HFFc6 (cell line): ENCODE measurements around the gene OR1S2. TPM values are rescaled to one million over a fixed set of nuclear protein-coding genes. Genes with fewer than 3 reads are reported as not detected.

Experiments used
- DNase-seq: peaks from one replicate; pipeline ENCODE4 v3.0.0-alpha.2; 2018
- H3K27ac Mint-ChIP-seq: 2 replicates; pipeline ENCODE4 v1.8.0; 2020; ENCODE audit warnings: mild to moderate bottlenecking, mixed read lengths
- H3K27me3 Mint-ChIP-seq: 2 replicates; pipeline ENCODE4 v1.8.0; 2021; ENCODE audit warnings: mild to moderate bottlenecking, moderate library complexity, mixed read lengths; ENCODE audit not compliant: insufficient read depth
- H3K36me3 Mint-ChIP-seq: 2 replicates; pipeline ENCODE4 v1.8.0; 2021; ENCODE audit warnings: low read depth, mixed read lengths
- H3K4me1 Mint-ChIP-seq: 2 replicates; pipeline ENCODE4 v1.8.0; 2020; ENCODE audit warnings: low read depth, mixed read lengths
- H3K4me3 Mint-ChIP-seq: 2 replicates; pipeline ENCODE4 v1.8.0; 2020; ENCODE audit warnings: mild to moderate bottlenecking, moderate library complexity, mixed read lengths
- H3K9me3 Mint-ChIP-seq: 2 replicates; pipeline ENCODE4 v1.8.0; 2020; ENCODE audit warnings: mild to moderate bottlenecking, mixed read lengths
- total RNA-seq, 6 experiments: library from RNA; stranded (reverse); fragmentation: NEBNext Ultra II Directional; extraction: Animal tissue kit (Norgen Biotek cat#: 25700); gene quantifications; 2 replicates in 1 of 6; 3 replicates in 5 of 6; pipeline ENCODE4 v1.2.3, GENCODE V29; 2021
- TF ChIP-seq, protein P1 (sequence below): fragments of 200-600 bp; sonication (generic); IDR thresholded peaks from 2 replicates; pipeline ENCODE4 v1.5.0; 2021; ENCODE audit warnings: antibody characterized with exemption, mild to moderate bottlenecking

Gene OR1S2
- total RNA-seq, 6 experiments from 2014 or later: not detected

DNA sequence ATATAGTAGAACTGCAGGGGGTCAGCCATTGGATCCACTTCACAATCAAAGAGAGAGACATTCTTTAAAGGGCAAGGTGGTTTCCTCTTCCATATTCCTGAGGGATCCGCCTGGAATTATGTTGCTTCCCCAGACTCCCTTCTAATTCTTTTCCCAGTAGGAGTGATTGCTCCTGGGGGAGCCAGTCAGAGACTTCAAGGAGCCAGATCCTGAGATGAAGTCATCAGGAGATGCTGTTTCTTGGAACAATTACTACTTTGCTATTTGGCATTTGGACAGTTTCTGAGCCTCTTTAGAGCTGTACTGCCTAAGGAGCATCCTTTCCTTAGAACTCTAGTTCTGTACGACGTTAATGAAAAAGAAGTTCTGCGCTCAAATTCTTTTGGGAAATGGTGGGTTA, 17.0 kb downstream of the OR1S2 start:
- no peak for DNase-seq
- TF ChIP-seq, protein P1, sequence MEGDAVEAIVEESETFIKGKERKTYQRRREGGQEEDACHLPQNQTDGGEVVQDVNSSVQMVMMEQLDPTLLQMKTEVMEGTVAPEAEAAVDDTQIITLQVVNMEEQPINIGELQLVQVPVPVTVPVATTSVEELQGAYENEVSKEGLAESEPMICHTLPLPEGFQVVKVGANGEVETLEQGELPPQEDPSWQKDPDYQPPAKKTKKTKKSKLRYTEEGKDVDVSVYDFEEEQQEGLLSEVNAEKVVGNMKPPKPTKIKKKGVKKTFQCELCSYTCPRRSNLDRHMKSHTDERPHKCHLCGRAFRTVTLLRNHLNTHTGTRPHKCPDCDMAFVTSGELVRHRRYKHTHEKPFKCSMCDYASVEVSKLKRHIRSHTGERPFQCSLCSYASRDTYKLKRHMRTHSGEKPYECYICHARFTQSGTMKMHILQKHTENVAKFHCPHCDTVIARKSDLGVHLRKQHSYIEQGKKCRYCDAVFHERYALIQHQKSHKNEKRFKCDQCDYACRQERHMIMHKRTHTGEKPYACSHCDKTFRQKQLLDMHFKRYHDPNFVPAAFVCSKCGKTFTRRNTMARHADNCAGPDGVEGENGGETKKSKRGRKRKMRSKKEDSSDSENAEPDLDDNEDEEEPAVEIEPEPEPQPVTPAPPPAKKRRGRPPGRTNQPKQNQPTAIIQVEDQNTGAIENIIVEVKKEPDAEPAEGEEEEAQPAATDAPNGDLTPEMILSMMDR: no peak
- H3K4me1 Mint-ChIP-seq: no peaks in the 10 kb centered on the region

DNA sequence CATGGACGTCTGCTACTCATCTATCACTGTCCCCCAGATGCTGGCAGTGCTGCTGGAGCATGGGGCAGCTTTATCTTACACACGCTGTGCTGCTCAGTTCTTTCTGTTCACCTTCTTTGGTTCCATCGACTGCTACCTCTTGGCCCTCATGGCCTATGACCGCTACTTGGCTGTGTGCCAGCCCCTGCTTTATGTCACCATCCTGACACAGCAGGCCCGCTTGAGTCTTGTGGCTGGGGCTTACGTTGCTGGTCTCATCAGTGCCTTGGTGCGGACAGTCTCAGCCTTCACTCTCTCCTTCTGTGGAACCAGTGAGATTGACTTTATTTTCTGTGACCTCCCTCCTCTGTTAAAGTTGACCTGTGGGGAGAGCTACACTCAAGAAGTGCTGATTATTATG, 24.3 kb downstream of the OR1S2 start:
- Mint-ChIP-seq H3K4me3 (no peak overlapping the region), H3K27ac (no peak overlapping the region), H3K9me3 (no peaks in the 10 kb centered on the region), H3K4me1 (no peaks in the 10 kb centered on the region), H3K27me3 (peaks cover 9% of the 10 kb centered on the region), H3K36me3 (no peaks in the 10 kb centered on the region)
- DNase-seq: no peak
- TF ChIP-seq, protein P1: no peak

More for the DNA sequence above, 17.0 kb downstream of the OR1S2 start:
- Mint-ChIP-seq H3K9me3 (no peaks in the 10 kb centered on the region), H3K4me3 (no peak overlapping the region), H3K27me3 (peaks cover 11% of the 10 kb centered on the region), H3K27ac (no peak overlapping the region), H3K36me3 (no peaks in the 10 kb centered on the region)

DNA sequence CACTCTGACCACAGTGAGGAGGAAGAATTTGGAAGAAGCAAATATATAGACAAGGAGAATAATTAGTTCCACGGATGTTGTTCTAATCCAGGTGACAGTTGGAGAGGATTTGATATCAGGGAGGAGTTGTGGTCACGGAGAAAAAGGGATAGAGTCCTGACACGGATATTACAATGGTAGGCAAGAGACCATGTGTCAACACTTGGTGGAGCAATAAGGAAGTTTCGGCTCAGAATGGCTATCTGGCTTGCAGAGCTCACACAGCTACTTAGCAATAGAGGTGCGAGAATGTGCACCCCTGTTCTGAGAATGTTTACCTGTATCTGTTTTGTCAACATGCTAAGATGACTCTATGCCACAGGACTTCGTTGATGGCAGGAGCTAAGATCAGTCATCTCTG, 25.5 kb downstream of the OR1S2 start:
- TF ChIP-seq, protein P1: no peak
- Mint-ChIP-seq H3K4me1 (no peaks in the 10 kb centered on the region), H3K27me3 (peaks cover 8% of the 10 kb centered on the region), H3K4me3 (no peak overlapping the region), H3K27ac (no peak overlapping the region), H3K36me3 (no peaks in the 10 kb centered on the region), H3K9me3 (no peaks in the 10 kb centered on the region)
- no peak for DNase-seq

DNA sequence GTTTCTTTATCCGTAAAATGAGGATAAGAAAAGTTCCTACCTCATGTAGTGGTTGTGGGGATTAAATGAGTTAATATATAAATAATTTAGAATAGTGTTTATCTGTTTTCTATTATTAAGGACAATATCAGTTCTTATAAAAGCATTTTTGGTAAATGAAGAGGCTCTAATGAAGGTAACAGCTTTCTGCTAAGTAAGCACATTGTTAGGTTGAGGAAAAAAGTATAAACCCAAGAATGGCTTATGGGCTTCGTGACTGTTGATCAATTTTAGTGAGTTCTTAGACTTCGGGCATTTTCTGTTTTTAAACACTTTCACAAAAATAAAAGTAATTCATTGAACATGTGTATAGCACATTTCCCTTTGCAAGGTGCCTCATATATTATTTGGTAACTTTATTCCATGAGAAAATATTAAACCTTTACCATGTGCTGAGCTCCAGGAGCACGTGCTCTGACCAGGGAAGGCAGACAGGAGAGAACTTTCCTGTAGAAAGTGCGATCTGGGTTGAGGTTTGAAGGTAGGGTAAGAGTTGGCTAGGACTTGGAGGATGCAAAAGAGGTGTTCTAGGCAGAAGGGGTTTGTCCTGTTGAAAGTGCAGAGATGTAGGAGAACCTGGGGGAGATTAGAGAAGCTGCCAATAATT, 26.4 kb downstream of the OR1S2 start:
- Mint-ChIP-seq H3K9me3 (no peaks in the 10 kb centered on the region), H3K4me3 (no peak overlapping the region), H3K36me3 (no peaks in the 10 kb centered on the region), H3K4me1 (no peaks in the 10 kb centered on the region), H3K27me3 (peaks cover 8% of the 10 kb centered on the region), H3K27ac (no peak overlapping the region)
- DNase-seq: no peak
- TF ChIP-seq, protein P1: no peak

DNA sequence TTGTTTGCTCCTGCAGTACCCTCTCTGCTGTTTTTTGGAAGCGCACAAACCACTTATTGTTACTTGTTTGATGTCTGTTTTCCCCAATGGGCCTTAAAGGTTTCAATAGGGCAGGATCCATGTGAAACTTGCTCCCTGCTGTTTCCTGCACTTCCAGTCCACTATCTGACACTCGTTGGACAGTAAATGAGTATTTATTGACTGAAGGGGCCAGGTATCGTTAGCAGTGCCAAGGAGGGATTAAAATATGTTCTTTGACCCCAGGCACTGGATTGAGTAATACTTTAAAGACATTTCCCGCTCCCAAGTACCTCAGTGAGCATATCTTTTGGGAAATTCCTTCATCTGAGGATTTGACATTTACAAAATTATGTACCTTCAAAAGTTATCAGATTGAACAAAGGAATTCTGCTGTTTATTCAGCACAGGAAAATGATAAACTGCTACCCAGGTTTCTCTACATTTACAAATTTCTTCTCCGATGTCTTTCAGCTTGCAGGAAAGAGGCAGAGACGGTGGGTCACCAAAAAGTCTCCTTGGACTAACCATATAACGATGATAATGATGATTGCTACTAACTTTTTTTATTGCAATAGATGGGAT, 38.3 kb downstream of the OR1S2 start:
- H3K9me3 Mint-ChIP-seq: no peaks in the 10 kb centered on the region
- no peak overlapping the region for H3K27ac Mint-ChIP-seq
- H3K4me3 Mint-ChIP-seq: no peak overlapping the region
- TF ChIP-seq, protein P1: no peak
- peaks cover 3% of the 10 kb centered on the region; the same call in 1 of the 2 replicates for H3K27me3 Mint-ChIP-seq
- DNase-seq: no peak
- H3K36me3 Mint-ChIP-seq: no peaks in the 10 kb centered on the region
- H3K4me1 Mint-ChIP-seq: no peaks in the 10 kb centered on the region
